Measurements from ENCODE around the gene CACNA1B.
A peak's percentile ranks its signal among the peaks of the same experiment; 100 is the strongest.

The CACNA1B gene

GRCh38 chr9:137920753-137921152 lies 43.2 kb downstream of the CACNA1B start:
- DNase-seq (ENCODE audit: low spot score): no peak

- DNase-seq (ENCODE audit: low spot score): no peak
These were observed 46.6 kb downstream of the CACNA1B start for GRCh38 chr9:137924169-137924568.

DNA sequence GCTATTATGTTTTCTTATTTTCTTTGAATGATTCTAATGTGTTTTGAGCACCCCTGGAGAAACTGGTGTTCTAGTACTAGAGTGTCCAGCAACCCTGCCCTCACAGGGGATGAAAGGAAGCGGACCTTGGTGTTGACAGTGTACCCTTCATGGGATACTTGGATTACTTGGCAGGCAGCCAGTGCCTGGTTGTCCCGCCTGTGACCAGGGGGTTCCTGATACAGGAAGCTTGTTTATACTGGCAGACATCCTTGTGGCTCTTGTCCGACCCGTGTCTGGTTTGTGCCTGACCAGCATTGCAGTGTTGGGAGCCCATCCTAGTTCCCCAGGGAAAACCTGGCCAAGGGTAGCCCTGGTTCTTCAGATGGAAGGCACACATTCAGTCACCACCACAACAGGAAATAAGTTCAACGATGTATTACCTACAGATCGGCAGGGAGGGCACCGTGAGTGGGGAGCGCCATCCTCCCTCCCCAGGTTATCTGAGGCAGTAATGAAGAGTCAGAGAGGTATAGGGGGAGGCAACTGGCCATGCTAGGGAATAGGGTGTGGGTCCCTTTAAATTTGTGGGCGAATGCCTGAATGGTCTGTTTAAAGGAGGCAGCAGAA lies 47.3 kb downstream of the CACNA1B start:
- no peak for DNase-seq (ENCODE audit: low spot score)

DNA sequence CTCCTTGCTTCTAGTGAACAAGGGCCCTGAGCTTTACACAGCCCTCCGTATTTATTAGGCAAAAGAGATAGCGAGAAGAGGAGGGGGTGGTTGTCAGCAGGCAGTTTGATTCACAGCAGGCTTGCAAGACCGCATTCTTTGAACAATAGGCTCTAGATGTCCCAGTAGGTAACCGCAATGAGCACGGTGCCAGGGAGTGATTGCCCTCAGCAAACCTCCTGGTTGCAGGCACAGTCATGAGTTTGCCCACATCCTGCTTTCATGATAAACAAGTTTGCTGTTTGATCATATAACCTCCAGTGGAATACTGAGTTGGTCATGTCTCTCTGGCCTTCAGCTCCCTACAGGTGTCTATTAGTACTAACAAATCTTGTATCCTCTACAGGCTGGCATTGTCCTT lies 66.1 kb downstream of the CACNA1B start:
- no peak for DNase-seq (ENCODE audit: low spot score)

GRCh38 chr9:137945581-137945980 lies 68.0 kb downstream of the CACNA1B start:
- DNase-seq (ENCODE audit: low spot score): no peak

DNA sequence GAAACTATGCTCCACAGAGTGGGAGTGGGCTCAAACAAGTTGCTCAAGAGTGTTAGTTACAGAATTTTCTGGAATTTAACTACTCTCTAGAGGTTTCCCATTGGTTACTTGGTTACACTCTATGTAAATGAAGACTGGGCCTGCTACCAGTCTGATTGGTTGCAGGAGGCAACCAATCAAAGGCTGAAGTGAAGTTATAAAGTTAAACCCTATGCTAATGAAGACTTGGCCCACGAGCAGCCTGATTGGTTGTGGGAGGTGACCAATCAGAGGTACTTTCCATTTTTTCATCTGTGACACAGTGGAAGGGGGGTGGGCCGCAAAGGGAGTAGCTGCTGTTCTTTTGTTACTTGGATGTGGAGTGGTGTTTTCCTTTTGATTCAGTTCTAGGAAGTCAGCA lies 69.4 kb downstream of the CACNA1B start:
- DNase-seq (ENCODE audit: low spot score): no peak

GRCh38 chr9:137948642-137949041 lies 71.1 kb downstream of the CACNA1B start:
- DNase-seq (ENCODE audit: low spot score): no peak

GRCh38 chr9:137949260-137949659 lies 71.7 kb downstream of the CACNA1B start:
- DNase-seq (ENCODE audit: low spot score): no peak

DNA sequence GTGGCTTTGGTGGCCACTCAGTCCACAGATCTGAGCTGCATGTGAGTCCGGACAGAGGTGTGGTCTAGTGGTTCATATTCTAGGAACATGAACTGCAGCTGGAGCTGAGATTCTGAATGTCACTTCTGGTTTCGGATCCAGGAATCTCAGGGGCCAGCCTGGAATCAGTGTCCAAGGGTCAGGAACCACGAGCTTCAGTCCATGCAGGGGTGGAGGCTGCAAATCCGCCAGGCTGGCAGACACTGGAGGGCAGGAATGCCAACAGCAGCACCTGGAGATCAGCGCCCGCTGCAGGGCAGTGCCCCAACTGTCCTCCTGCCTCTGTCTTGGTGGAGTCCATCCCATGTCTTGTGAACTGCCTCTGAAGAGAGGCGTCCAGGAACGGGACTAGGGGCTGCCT lies 73.5 kb downstream of the CACNA1B start:
- no peak for DNase-seq (ENCODE audit: low spot score)

GRCh38 chr9:137951597-137952490 lies 74.3 kb downstream of the CACNA1B start:
- DNase-seq (ENCODE audit: low spot score): no peak

- peak; percentile 33 for DNase-seq (ENCODE audit: low spot score)
These were observed 75.5 kb downstream of the CACNA1B start for GRCh38 chr9:137952976-137953666.

GRCh38 chr9:137953683-137954438 lies 76.3 kb downstream of the CACNA1B start:
- DNase-seq (ENCODE audit: low spot score): no peak

DNA sequence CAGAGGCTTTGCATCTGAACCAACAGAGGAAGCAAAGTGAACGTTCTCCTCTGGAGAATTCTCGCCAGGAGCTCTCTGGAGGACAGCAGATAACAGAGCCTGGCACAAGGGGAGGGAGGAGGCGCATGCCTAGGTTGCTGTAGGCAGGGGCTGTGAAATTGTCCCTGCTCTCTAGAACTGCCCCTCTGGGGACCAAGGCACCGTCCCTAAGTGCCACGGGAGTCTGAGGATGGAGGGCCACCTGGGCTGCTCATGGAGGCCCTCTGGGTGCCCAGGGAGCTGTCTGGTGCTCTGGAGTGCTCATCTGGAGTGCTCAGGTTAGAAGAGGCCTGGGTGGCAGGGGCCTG lies 77.6 kb downstream of the CACNA1B start:
- no peak for DNase-seq (ENCODE audit: low spot score)

DNA sequence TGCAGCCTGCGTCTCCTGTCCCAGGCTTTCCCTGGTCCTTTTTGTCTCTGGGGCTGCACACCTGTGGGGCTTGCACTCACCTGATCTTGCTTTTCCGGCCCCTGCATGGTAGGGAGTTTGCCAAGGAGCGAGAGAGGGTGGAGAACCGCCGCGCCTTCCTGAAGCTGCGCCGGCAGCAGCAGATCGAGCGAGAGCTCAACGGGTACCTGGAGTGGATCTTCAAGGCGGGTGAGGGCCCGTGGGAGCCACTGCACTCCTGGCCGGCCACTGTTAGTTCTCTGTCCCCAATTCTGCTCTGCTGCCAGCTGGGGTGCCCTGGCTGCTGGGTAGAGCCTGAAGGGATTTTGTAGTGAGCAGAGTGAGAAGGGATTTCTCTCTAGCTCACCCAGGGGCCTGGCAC lies 78.0 kb downstream of the CACNA1B start:
- DNase-seq (ENCODE audit: low spot score): no peak

GRCh38 chr9:137956039-137956438 lies 78.5 kb downstream of the CACNA1B start:
- no peak for DNase-seq (ENCODE audit: low spot score)

- DNase-seq (ENCODE audit: low spot score): no peak
These were observed 79.3 kb downstream of the CACNA1B start for GRCh38 chr9:137956688-137957385.

DNA sequence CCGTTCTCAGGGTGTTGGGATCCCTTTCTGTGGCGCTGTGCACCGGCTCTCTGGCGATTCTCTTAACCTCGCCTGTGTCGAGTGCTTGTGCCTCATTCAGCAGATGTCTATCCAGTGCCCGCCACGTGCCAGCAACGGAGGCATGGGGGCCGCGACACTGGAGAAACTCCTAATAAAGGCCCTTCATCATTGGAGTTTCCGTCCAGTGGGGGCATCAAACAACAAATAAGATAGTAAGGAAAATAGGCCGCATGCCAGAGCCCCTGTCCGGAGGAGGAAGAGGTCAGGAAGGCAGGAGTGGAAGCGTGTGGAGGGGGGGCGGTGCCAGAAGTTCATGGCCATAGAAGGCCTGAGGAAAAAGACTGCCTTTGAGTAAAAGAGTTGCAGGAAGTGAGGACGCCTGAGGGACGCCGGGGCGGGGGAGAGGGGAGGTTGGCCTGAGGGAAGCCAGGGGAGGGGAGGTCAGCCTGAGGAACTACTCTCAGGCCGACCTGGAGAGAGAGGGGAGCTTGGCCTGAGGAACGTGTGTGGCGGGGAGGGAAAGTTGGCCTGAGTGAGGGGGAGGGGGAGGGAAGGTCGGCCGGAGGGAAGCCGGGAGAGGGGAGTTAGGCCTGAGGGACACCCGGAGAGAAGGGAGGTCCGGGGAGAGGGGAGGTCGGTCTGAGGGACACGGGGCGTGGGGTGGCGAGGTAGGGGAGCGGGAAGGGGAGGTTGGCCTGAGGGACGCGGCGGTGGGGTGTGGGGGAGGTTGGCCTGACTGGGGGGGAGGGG lies 82.2 kb downstream of the CACNA1B start:
- no peak for DNase-seq (ENCODE audit: low spot score)

DNA sequence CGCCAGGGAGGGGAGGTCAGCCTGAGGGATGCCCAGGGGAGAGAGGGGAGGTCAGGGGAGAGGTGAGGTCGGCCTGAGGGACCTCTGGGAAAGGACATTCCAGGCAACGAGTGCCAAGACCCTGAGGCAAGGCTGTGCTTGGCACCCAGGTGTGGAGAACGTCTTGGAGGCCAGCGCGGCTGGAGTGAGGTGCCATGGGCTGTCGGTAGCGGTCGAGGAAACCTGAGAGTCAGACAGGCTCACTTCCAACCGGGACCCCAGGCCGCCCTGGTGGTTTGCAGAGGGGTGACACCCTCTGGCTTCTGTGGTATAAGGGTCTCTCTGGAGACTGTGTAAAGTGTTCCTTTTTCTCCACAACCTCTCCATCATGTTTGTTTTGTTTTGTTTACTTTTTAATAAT lies 82.9 kb downstream of the CACNA1B start:
- DNase-seq (ENCODE audit: low spot score): no peak

- no peak for DNase-seq (ENCODE audit: low spot score)
These were observed 85.9 kb downstream of the CACNA1B start for GRCh38 chr9:137963525-137963924.

GRCh38 chr9:137965177-137965795 lies 87.7 kb downstream of the CACNA1B start:
- DNase-seq (ENCODE audit: low spot score): no peak
